GM12873 (cell line): ENCODE measurements around the gene SNRK.

Experiments
- CTCF ChIP-seq: IDR thresholded peaks from 2 replicates; pipeline ENCODE4 v1.5.1; 2012; ENCODE audit warnings: low read depth, mild to moderate bottlenecking, moderate library complexity, low read length, control low read depth; ENCODE audit not compliant: insufficient read depth; ENCODE audit errors: missing control alignments

SNRK gene

GRCh38 chr3:43345877-43346276 lies 59.5 kb downstream of the SNRK start:
- no peak for TF ChIP-seq CTCF

- no peak for TF ChIP-seq CTCF
Observed at GRCh38 chr3:43346978-43347749, 60.8 kb downstream of the SNRK start.

GRCh38 chr3:43347774-43348173 lies 61.4 kb downstream of the SNRK start:
- no peak for TF ChIP-seq CTCF

GRCh38 chr3:43348350-43348749 lies 62.0 kb downstream of the SNRK start:
- TF ChIP-seq CTCF = no peak

- TF ChIP-seq CTCF = no peak
Observed at GRCh38 chr3:43348852-43349574, 62.7 kb downstream of the SNRK start.

- no peak for TF ChIP-seq CTCF
Observed at GRCh38 chr3:43349716-43350115, 63.4 kb downstream of the SNRK start.

- no peak for TF ChIP-seq CTCF
Observed at GRCh38 chr3:43353393-43353792, 67.1 kb downstream of the SNRK start.
